T-cell (primary cell): ENCODE measurements around the gene IL2RA. TPM values are rescaled to one million over a fixed set of nuclear protein-coding genes. Genes with fewer than 3 reads are reported as not detected.
"Not testable (repeated sequence)": the region's sequence is repeated elsewhere in the genome, so short reads cannot be mapped to it uniquely, and the experiment has no call there.

Experiments
- ATAC-seq, 4 experiments: fragments of 200-7000 bp in 3 of 4; fragments of 150-1000 bp in 1 of 4; cut with Tn5 transposase; replicated peaks in 1 of 4; 1 replicate in 3 of 4; 2 replicates in 1 of 4; pipeline ENCODE4 v1.10.0; 2021; ENCODE audit warnings: moderate library complexity in 3 of 4, mild to moderate bottlenecking in 2 of 4, moderate number of reproducible peaks in 1 of 4
- CTCF ChIA-PET, 2 donors: fragments of 300-600 bp; sonication (Branson Sonifier 250); formaldehyde crosslinking; loops; one replicate each; lab custom pipeline; 2022; ENCODE audit warnings: antibody characterized with exemption in 2 of 2; lab: Charles Lee
- POLR2A ChIA-PET, 2 donors: fragments of 300-600 bp; sonication (Branson Sonifier 250); formaldehyde crosslinking; loops; one replicate each; lab custom pipeline; 2022; ENCODE audit warnings: antibody characterized with exemption in 2 of 2; lab: Charles Lee
- DNase-seq, 35 experiments: peaks; one replicate each; pipeline versions ENCODE4 v3.0.0 to v3.0.0-alpha.2; 2013 to 2023
- H3K27ac ChIP-seq: one replicate; pipeline ENCODE4 v1.5.1; 2013; ENCODE audit warnings: low read length
- H3K27me3 ChIP-seq, 2 experiments: replicated peaks in 1 of 2; 1 replicate in 1 of 2; 2 replicates in 1 of 2; pipeline versions ENCODE4 v1.6.1 to v1.7.0; 2013; ENCODE audit warnings: low read length in 1 of 2, mixed read lengths in 1 of 2; ENCODE audit not compliant: control insufficient read depth in 2 of 2, insufficient read depth in 2 of 2; ENCODE audit errors: extremely low read depth in 1 of 2
- H3K36me3 ChIP-seq, 2 donors: 1 replicate in 1 of 2; 2 replicates in 1 of 2; pipeline versions ENCODE4 v1.6.1 to v1.7.0; 2013; ENCODE audit warnings: low read length in 1 of 2; ENCODE audit not compliant: control insufficient read depth in 2 of 2, insufficient read depth in 1 of 2; ENCODE audit errors: extremely low read depth in 1 of 2
- H3K4me1 ChIP-seq, 2 experiments: 1 replicate in 1 of 2; 2 replicates in 1 of 2; pipeline versions ENCODE4 v1.6.1 to v1.7.0; 2013; ENCODE audit warnings: low read length in 2 of 2, mixed read lengths in 1 of 2; ENCODE audit not compliant: insufficient read depth in 2 of 2, control insufficient read depth in 1 of 2; ENCODE audit errors: extremely low read depth in 1 of 2
- H3K4me3 ChIP-seq, 2 donors: 1 replicate in 1 of 2; 2 replicates in 1 of 2; pipeline versions ENCODE4 v1.5.1 to v1.7.0; 2013; ENCODE audit warnings: mild to moderate bottlenecking in 2 of 2, low read length in 1 of 2, moderate library complexity in 1 of 2; ENCODE audit not compliant: control insufficient read depth in 1 of 2; ENCODE audit errors: extremely low read depth in 1 of 2
- H3K9me3 ChIP-seq: 2 replicates; pipeline ENCODE4 v1.7.0; 2013
- H3K27ac Mint-ChIP-seq, 2 donors: one replicate each; pipeline ENCODE4 v1.8.0; 2020 to 2021; ENCODE audit warnings: mild to moderate bottlenecking in 2 of 2, mixed read lengths in 2 of 2
- H3K27me3 Mint-ChIP-seq, 2 donors: one replicate each; pipeline ENCODE4 v1.8.0; 2021 to 2022; ENCODE audit warnings: mixed read lengths in 2 of 2
- H3K36me3 Mint-ChIP-seq: one replicate; pipeline ENCODE4 v1.8.0; 2021; ENCODE audit warnings: mixed read lengths
- H3K4me1 Mint-ChIP-seq, 3 donors: one replicate each; pipeline ENCODE4 v1.8.0; 2020 to 2022; ENCODE audit warnings: mixed read lengths in 3 of 3, mild to moderate bottlenecking in 1 of 3
- H3K4me3 Mint-ChIP-seq, 3 donors: one replicate each; pipeline ENCODE4 v1.8.0; 2020 to 2022; ENCODE audit warnings: mild to moderate bottlenecking in 3 of 3, mixed read lengths in 3 of 3, moderate library complexity in 3 of 3
- H3K9me3 Mint-ChIP-seq, 3 donors: one replicate each; pipeline ENCODE4 v1.8.0; 2020 to 2022; ENCODE audit warnings: mixed read lengths in 3 of 3
- WGBS: methylation state at CpG from one replicate; pipeline ENCODE4 v1.1.5; 2013; ENCODE audit warnings: missing lambda C conversion rate; ENCODE audit not compliant: insufficient coverage; 5-methylcytosine and 5-hydroxymethylcytosine counted together
- total RNA-seq, 35 experiments: library from RNA in 6 of 35; stranded (reverse) in 6 of 35; fragments of 120-200 nt in 1 of 35; gene quantifications; one replicate each; pipeline versions ENCODE4 v1.2.1 to v1.2.4 and lab custom pipeline; 2013 to 2026

Gene IL2RA
- total RNA-seq, 5 donors from 2014 or later (not counting 1 experiment from before 2014, with no cell fraction given), result 19.9 to 40.4 (median 28.1) TPM

GRCh38 chr10:5963591-5963990 lies 98.6 kb downstream of the IL2RA start:
- Histone ChIP-seq H3K4me1 (no peaks in the 10 kb centered on the region), H3K27ac (no peak overlapping the region), H3K36me3 (peaks cover 0 to 38% of the 10 kb centered on the region in 2 donors), H3K9me3 (no peaks in the 10 kb centered on the region), H3K4me3 (no peak overlapping the region), H3K27me3 (no peaks in the 10 kb centered on the region)
- CTCF ChIA-PET, result no interaction called here
- POLR2A ChIA-PET, result no interaction called here
- Mint-ChIP-seq H3K4me1 (peaks cover 0 to 2% (median 1%) of the 10 kb centered on the region in 3 donors), H3K9me3 (no peaks in the 10 kb centered on the region), H3K36me3 (peaks cover 25% of the 10 kb centered on the region), H3K4me3 (no peak overlapping the region), H3K27me3 (no peaks in the 10 kb centered on the region), H3K27ac (no peak overlapping the region)
- ATAC-seq (no peak), DNase-seq (no peak)
- 94% methylated on average over 3 of the region's 10 CpGs for WGBS

- H3K27me3 Mint-ChIP-seq, result no peaks in the 10 kb centered on the region
- H3K27me3 ChIP-seq, result no peaks in the 10 kb centered on the region
- 96% methylated on average over 7 of the region's 7 CpGs for WGBS
- H3K4me1 Mint-ChIP-seq, result no peaks in the 10 kb centered on the region
- H3K36me3 ChIP-seq, result peaks cover 0 to 38% of the 10 kb centered on the region in 2 donors
- H3K9me3 ChIP-seq, result no peaks in the 10 kb centered on the region
- ChIA-PET POLR2A (no interaction called here), CTCF (no interaction called here)
- DNase-seq (no peak), ATAC-seq (no peak)
- H3K9me3 Mint-ChIP-seq, result no peaks in the 10 kb centered on the region
- H3K4me1 ChIP-seq, result no peaks in the 10 kb centered on the region
- peaks cover 26% of the 10 kb centered on the region for H3K36me3 Mint-ChIP-seq
- H3K27ac Mint-ChIP-seq, result no peak overlapping the region
- H3K27ac ChIP-seq, result no peak overlapping the region
- no peak overlapping the region for H3K4me3 Mint-ChIP-seq
- H3K4me3 ChIP-seq, result no peak overlapping the region
Observed at GRCh38 chr10:5963071-5963470, 99.1 kb downstream of the IL2RA start.

DNA sequence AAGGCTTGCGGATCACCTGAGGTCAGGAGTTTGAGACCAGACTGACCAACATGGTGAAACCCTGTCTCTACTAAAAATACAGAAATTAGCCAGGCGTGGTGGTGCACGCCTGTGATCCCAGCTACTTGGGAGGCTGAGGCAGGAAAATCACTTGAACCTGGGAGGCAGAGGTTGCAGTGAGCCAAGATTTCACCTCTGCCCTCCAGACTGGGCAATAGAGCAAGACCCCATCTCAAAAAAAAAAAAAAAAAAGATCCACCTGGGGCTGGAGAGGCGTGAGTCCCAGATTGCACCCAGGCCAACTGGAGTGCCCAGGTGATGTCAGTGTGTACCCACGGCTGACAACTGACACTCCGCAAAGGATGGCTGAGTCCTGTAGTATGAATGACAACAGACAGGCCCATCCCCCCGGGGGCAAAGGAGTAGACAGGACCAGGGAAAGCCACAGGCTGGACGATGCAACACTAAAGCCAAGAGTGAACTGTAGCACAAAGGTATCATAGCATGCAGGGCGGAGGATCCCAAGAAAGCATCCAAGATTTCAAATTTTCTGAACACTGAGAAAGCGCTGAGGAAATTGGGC lies 99.7 kb downstream of the IL2RA start:
- H3K27me3 ChIP-seq, CTCF ChIA-PET, DNase-seq, H3K4me1 Mint-ChIP-seq, ATAC-seq, H3K4me1 ChIP-seq, POLR2A ChIA-PET, H3K27ac Mint-ChIP-seq, H3K4me3 ChIP-seq, H3K9me3 ChIP-seq, H3K4me3 Mint-ChIP-seq, H3K9me3 Mint-ChIP-seq, H3K27me3 Mint-ChIP-seq, H3K27ac ChIP-seq: not testable (repeated sequence)
- WGBS, result 95% methylated on average over 7 of the region's 10 CpGs
- H3K36me3 Mint-ChIP-seq, result peaks cover 29% of the 10 kb centered on the region
- peaks cover 0 to 38% of the 10 kb centered on the region in 2 donors for H3K36me3 ChIP-seq

GRCh38 chr10:5961405-5962100 lies 100.6 kb downstream of the IL2RA start:
- Mint-ChIP-seq H3K4me3 (no peak overlapping the region), H3K9me3 (no peaks in the 10 kb centered on the region), H3K4me1 (no peaks in the 10 kb centered on the region), H3K27me3 (no peaks in the 10 kb centered on the region), H3K27ac (no peak overlapping the region), H3K36me3 (peaks cover 29% of the 10 kb centered on the region)
- Histone ChIP-seq H3K27ac (no peak overlapping the region), H3K4me3 (no peak overlapping the region), H3K36me3 (peaks cover 0 to 38% of the 10 kb centered on the region in 2 donors), H3K27me3 (no peaks in the 10 kb centered on the region), H3K9me3 (no peaks in the 10 kb centered on the region), H3K4me1 (no peaks in the 10 kb centered on the region)
- ATAC-seq (no peak), DNase-seq (no peak)
- 98% methylated on average over 18 of the region's 29 CpGs for WGBS
- ChIA-PET CTCF (no interaction called here), POLR2A (no interaction called here)

GRCh38 chr10:5960973-5961275 lies 101.2 kb downstream of the IL2RA start:
- POLR2A ChIA-PET, result interaction anchor here in 1 of 2 donors (0.5 kb wide), 1 partner anchor 163 kb away, joined by 4 read pairs; no protein-coding TSS in a partner anchor
- H3K9me3 ChIP-seq, DNase-seq, H3K4me3 Mint-ChIP-seq, H3K27me3 Mint-ChIP-seq, H3K9me3 Mint-ChIP-seq, H3K4me3 ChIP-seq, H3K27ac Mint-ChIP-seq, ATAC-seq, H3K4me1 Mint-ChIP-seq, H3K27me3 ChIP-seq, CTCF ChIA-PET, H3K27ac ChIP-seq, H3K4me1 ChIP-seq: not testable (repeated sequence)
- WGBS, result 100% methylated on average over 5 of the region's 10 CpGs
- H3K36me3 ChIP-seq, result peaks cover 0 to 39% of the 10 kb centered on the region in 2 donors
- H3K36me3 Mint-ChIP-seq, result peaks cover 32% of the 10 kb centered on the region

Other genes starting within 250 kb of the IL2RA start
- 100 to 1,000 TPM in 4 of 5 donors, 10 to 100 TPM in 1; 96.2 to 130 (median 118) TPM for gene GDI2, start 248.9 kb downstream of the IL2RA start, total RNA-seq
- gene ANKRD16, start 172.5 kb downstream of the IL2RA start, total RNA-seq, result 10 to 100 TPM in 1 of 5 donors, 1 to 10 TPM in 4; 4.7 to 11.5 (median 9.1) TPM
- 10 to 100 TPM; 72.8 to 95.5 (median 86.2) TPM for gene FBH1, start 172.1 kb downstream of the IL2RA start, total RNA-seq
- 10 to 100 TPM; 10.1 to 18.2 (median 10.8) TPM for gene IL15RA, start 84.8 kb downstream of the IL2RA start, total RNA-seq
- gene RBM17, start 26.7 kb upstream of the IL2RA start, total RNA-seq, result 100 to 1,000 TPM; 119 to 148 (median 127) TPM
- gene PFKFB3, start 140.6 kb upstream of the IL2RA start, total RNA-seq, result 10 to 100 TPM; 48.7 to 99.2 (median 93.9) TPM